DMS153 treated with DMSO at 0.1 percent for 48 hours (cell line): ENCODE results near the gene PKP2.

Experiments used
- DNase-seq: peaks from one replicate; lab custom pipeline; 2025; ENCODE audit not compliant: unreplicated experiment; lab: John Stamatoyannopoulos, UW

Gene PKP2

GRCh38 chr12:32896432-32897280, at the start of gene PKP2:
PKP2 (minus strand) TSS chr12:32896777; CDS start chr12:32896731, 46 bp downstream.
- DNase-seq = peak; percentile 80

DNA sequence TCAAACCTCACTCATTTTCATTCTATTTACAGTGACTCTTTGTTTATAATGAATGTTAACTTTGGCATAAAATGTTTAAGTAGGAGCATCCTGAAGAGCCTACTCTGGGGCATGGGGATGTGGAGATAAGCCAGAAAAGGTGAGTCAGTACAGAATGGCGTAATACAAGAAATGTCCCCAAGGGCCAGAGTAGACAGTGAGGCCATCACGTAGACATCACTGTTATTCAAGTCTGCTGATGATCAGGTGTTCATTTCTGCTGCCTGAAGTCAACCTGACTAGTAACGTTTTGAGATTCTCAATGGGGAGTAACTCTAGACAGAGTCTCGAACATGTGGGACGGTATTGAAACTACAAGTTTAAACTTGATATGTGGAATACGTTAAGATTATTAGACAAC, 47.6 kb upstream of the PKP2 start:
- DNase-seq = no peak

DNA sequence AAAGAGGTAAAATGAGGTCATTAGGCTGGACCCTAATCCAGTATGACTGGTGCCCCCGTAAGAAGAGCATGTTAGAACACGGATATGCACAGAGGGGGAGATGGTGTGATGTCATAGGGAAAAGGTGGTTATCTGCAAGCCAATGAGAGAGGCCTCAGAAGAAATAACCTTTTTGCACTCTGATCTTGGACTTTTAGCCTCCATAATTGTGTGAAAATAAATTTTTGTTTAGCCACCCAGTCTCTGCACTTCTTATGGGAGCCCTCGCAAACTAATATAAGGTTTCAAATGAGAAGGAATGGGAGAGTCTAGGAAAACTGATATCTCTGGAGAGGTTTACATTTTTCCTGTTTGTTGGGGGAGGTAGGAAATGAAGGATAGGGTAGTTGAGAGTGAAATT, 43.2 kb upstream of the PKP2 start:
- no peak for DNase-seq

GRCh38 chr12:32926963-32927362, 30.4 kb upstream of the PKP2 start:
- no peak for DNase-seq

DNA sequence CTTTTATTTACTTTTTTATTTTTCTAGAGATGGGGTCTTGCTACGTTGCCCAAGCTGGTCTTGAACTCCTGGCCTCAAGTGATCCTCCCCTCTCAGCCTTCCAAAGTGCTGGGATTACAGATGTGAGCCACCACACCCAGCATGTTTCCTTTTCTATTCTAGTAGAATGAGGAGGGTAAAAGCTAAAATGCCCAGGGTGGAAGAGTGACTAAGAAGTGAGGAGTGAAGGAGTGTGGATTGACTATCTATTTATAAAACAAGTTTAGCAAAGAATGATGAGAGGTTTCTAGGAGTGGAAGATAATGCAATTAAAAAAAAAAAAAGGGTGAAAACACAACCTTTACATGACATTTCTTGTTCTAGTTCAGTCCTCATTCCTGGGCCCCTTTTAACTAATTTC, 29.8 kb upstream of the PKP2 start:
- no peak for DNase-seq

- no peak for DNase-seq
Observed at GRCh38 chr12:32922546-32923297, 26.1 kb upstream of the PKP2 start.

DNA sequence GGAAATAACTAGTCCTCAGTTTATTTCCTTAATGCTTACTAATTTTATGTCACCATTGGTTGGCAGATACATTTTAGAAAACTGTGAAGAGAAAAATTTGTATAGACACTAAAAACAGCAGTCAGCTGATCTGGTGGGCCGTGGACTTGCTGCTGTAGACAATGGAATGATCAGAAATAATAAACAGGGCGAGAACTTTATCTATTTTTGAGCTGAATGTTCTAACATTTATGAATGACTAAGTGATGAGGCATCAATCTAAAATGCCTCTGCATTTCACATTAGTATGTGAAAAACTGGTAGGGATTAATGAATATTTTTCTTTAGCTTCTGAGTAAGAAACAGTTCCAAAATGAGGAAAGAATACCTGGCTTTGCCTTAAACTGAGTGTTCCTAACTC, 24.8 kb upstream of the PKP2 start:
- no peak for DNase-seq

- no peak for DNase-seq
Observed at GRCh38 chr12:32920506-32921085, 24.0 kb upstream of the PKP2 start.

GRCh38 chr12:32918890-32919801, 22.6 kb upstream of the PKP2 start:
- peak; percentile 38 for DNase-seq

- DNase-seq = no peak
Observed at GRCh38 chr12:32917094-32917611, 20.6 kb upstream of the PKP2 start.

GRCh38 chr12:32907898-32908476, 11.4 kb upstream of the PKP2 start:
- no peak for DNase-seq

GRCh38 chr12:32907166-32907565, 10.6 kb upstream of the PKP2 start:
- no peak for DNase-seq

DNA sequence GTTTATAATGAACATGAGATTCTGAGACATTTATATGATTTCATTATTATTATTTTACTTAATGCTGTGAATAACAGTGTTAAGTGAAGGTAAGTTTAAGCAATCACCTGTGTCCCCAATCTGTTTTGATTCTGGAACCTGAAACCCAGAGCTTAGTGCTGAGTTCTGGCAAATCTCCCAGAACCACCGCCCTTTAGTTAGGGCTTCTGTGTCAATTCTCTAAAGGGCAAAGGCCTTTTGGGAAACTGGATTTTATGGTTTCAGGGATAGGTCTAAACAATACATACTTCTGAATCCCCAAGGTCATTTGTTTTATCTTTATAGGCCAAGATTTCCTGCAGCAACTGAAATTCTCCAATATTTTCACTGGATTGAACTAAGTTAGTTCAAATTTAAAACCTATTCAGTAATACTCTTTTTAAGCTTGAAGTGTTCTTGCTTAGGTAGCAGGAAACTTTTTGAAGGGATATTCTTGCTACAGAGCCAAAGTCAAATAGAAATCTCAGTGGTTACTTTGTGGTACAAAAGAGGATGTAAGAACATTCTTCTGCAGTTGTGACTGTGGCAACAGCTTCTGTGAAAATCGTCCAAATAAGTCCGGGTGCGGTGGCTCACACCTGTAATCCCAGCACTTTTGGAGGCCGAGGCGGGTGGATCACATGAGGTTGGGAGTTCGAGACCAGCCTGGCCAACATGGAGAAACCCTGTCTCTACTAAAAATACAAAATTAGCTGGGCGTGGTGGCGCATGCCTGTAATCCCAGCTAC, 10.0 kb upstream of the PKP2 start:
- peak; percentile 25 for DNase-seq

DNA sequence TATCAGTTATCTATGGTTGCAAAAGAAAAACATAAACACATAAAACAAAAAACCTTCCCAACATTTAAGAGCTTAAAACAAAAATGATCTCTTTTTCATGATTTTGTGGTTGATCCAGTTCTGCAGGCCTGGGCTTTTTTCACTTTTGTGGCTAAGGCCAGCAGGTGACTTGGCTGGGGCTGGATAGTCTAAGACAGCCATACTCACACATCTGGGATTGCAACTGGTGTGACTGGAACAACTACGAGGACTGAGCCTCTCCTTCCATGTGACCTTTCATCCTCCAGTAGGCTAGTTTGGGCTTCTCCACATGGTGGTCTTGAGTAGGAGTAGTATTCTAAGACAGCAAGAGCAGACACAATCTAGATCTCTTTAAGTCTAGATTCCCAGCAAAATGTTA, 7.2 kb upstream of the PKP2 start:
- no peak for DNase-seq

GRCh38 chr12:32903318-32903717, 6.7 kb upstream of the PKP2 start:
- DNase-seq = no peak

- no peak for DNase-seq
Observed at GRCh38 chr12:32902287-32902997, 5.9 kb upstream of the PKP2 start.

GRCh38 chr12:32901553-32901952, 5.0 kb upstream of the PKP2 start:
- DNase-seq = no peak

DNA sequence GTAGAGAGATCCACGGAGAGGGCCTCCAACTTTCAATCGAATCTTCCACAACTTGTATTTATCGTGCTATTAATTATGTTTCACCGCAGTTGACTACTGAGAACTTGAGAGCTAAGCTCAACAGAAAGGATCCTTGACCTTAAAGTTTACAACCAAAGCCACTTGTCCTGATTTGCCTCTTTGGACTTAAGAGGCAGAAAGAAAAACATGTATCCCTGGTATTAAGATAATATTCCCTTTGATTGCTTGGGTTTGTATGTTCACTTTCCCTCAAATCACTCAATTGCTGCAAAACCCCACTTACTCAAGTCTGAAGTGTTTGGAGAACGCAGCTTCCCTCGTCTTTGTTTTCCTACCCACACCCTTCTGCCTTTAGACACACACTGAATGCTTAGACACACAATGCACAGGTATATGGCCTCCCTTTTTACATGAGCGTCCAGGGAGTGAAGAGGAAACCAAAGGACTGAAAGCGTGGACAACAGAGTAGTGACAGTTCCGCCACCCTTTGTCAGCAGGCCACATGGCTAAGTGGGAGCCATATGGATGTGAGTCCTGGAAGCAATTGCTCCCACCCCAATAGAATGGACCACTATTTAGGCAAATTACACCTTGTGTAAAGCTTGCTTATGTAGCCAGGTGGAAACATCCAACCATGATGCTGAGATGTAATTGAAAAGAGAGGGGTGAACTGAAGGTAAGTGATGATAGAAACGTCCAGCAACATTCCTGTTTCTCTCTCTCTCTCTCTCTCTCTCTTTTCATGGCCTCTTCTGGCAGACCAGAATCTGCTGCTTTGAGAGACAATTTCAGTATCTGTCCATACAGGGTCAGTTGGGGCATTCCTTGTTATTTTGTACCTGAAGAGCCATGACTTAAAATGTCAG, 1.4 kb upstream of the PKP2 start:
- peak; percentile 76 for DNase-seq
